ENCODE data around the gene HS3ST4. TPM values are rescaled to one million over a fixed set of nuclear protein-coding genes. Genes with fewer than 3 reads are reported as not detected.
"Not testable (repeated sequence)": the region's sequence is repeated elsewhere in the genome, so short reads cannot be mapped to it uniquely, and the experiment has no call there.

Gene HS3ST4
- total RNA-seq, 1 donor from 2014 or later: 1.1 TPM

GRCh38 chr16:26071101-26071866 lies 379.5 kb downstream of the HS3ST4 start:
- H3K9me3 Mint-ChIP-seq (ENCODE audit: unreplicated experiment): peaks cover 3% of the 10 kb centered on the region

GRCh38 chr16:26078716-26079355 lies 387.1 kb downstream of the HS3ST4 start:
- H3K4me1 Mint-ChIP-seq (ENCODE audit: low read depth, unreplicated experiment): peaks cover 3% of the 10 kb centered on the region
- H3K27ac Mint-ChIP-seq (ENCODE audit: unreplicated experiment): no peak overlapping the region
- H3K36me3 Mint-ChIP-seq (ENCODE audit: unreplicated experiment): no peaks in the 10 kb centered on the region
- H3K4me3 Mint-ChIP-seq (ENCODE audit: unreplicated experiment): no peak overlapping the region
- peaks cover 14% of the 10 kb centered on the region for H3K9me3 Mint-ChIP-seq (ENCODE audit: unreplicated experiment)
- H3K27me3 Mint-ChIP-seq (ENCODE audit: unreplicated experiment): peaks cover 3% of the 10 kb centered on the region
- TF ChIP-seq, protein P1, sequence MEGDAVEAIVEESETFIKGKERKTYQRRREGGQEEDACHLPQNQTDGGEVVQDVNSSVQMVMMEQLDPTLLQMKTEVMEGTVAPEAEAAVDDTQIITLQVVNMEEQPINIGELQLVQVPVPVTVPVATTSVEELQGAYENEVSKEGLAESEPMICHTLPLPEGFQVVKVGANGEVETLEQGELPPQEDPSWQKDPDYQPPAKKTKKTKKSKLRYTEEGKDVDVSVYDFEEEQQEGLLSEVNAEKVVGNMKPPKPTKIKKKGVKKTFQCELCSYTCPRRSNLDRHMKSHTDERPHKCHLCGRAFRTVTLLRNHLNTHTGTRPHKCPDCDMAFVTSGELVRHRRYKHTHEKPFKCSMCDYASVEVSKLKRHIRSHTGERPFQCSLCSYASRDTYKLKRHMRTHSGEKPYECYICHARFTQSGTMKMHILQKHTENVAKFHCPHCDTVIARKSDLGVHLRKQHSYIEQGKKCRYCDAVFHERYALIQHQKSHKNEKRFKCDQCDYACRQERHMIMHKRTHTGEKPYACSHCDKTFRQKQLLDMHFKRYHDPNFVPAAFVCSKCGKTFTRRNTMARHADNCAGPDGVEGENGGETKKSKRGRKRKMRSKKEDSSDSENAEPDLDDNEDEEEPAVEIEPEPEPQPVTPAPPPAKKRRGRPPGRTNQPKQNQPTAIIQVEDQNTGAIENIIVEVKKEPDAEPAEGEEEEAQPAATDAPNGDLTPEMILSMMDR (IDR thresholded peaks at IDR 0.05; ENCODE audit: partially characterized antibody, unreplicated experiment): no peak
- no peak for DNase-seq

More at GRCh38 chr16:26071101-26071866, 379.5 kb downstream of the HS3ST4 start:
- H3K4me3 Mint-ChIP-seq (ENCODE audit: unreplicated experiment): no peak overlapping the region
- no peak for DNase-seq
- H3K4me1 Mint-ChIP-seq (ENCODE audit: low read depth, unreplicated experiment): peaks cover 4% of the 10 kb centered on the region
- no peaks in the 10 kb centered on the region for H3K36me3 Mint-ChIP-seq (ENCODE audit: unreplicated experiment)
- TF ChIP-seq, protein P1 (IDR thresholded peaks at IDR 0.05; ENCODE audit: partially characterized antibody, unreplicated experiment): no peak
- H3K27me3 Mint-ChIP-seq (ENCODE audit: unreplicated experiment): peaks cover 1% of the 10 kb centered on the region
- no peak overlapping the region for H3K27ac Mint-ChIP-seq (ENCODE audit: unreplicated experiment)

DNA sequence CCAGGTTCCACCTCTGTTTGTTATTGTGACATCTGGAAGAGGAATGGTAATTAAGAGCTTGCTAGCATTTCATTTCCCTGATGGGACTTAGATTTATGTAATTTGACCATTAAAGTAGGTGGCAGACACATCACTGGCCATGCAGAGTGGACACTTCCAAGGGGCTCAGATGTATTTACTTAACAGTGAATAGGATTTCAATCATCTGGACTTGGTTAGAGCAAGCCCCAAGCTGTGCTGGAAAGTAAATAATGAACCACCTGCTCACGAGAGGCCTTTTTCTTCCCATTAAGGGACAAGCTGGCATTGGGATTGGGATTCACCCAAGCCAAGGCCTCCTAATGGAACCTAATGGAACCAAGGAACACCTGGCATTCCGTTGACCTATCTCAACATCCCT lies 395.3 kb downstream of the HS3ST4 start:
- H3K4me3 Mint-ChIP-seq (ENCODE audit: unreplicated experiment): no peak overlapping the region
- peak overlapping the region; percentile 31 for H3K27ac Mint-ChIP-seq (ENCODE audit: unreplicated experiment)
- TF ChIP-seq, protein P1 (IDR thresholded peaks at IDR 0.05; ENCODE audit: partially characterized antibody, unreplicated experiment): no peak
- no peaks in the 10 kb centered on the region for H3K27me3 Mint-ChIP-seq (ENCODE audit: unreplicated experiment)
- no peaks in the 10 kb centered on the region for H3K36me3 Mint-ChIP-seq (ENCODE audit: unreplicated experiment)
- peaks cover 1% of the 10 kb centered on the region for H3K9me3 Mint-ChIP-seq (ENCODE audit: unreplicated experiment)
- peaks cover 2% of the 10 kb centered on the region for H3K4me1 Mint-ChIP-seq (ENCODE audit: low read depth, unreplicated experiment)
- peak; percentile 16 for DNase-seq

GRCh38 chr16:26091511-26091910 lies 399.8 kb downstream of the HS3ST4 start:
- H3K9me3 Mint-ChIP-seq (ENCODE audit: unreplicated experiment): peaks cover 1% of the 10 kb centered on the region
- H3K27ac Mint-ChIP-seq (ENCODE audit: unreplicated experiment): no peak overlapping the region
- no peak overlapping the region for H3K4me3 Mint-ChIP-seq (ENCODE audit: unreplicated experiment)

GRCh38 chr16:26098206-26098605 lies 406.4 kb downstream of the HS3ST4 start:
- H3K36me3 Mint-ChIP-seq (ENCODE audit: unreplicated experiment); H3K9me3 Mint-ChIP-seq (ENCODE audit: unreplicated experiment); DNase-seq; H3K27me3 Mint-ChIP-seq (ENCODE audit: unreplicated experiment); H3K4me3 Mint-ChIP-seq (ENCODE audit: unreplicated experiment); H3K27ac Mint-ChIP-seq (ENCODE audit: unreplicated experiment); H3K4me1 Mint-ChIP-seq (ENCODE audit: low read depth, unreplicated experiment): not testable (repeated sequence)

More at GRCh38 chr16:26091511-26091910, 399.8 kb downstream of the HS3ST4 start:
- Mint-ChIP-seq H3K4me1 (ENCODE audit: low read depth, unreplicated experiment) (peaks cover 2% of the 10 kb centered on the region), H3K27me3 (ENCODE audit: unreplicated experiment) (no peaks in the 10 kb centered on the region), H3K36me3 (ENCODE audit: unreplicated experiment) (peaks cover 4% of the 10 kb centered on the region)
- DNase-seq: no peak
- TF ChIP-seq, protein P1 (IDR thresholded peaks at IDR 0.05; ENCODE audit: partially characterized antibody, unreplicated experiment): no peak

Data from glutamatergic neuron (in vitro differentiated cells).